T-helper 2 cell treated with Interferon-gamma antibody and Interleukin-4, amounts not matched to agents 5 μg/mL and 100 μg/mL, for 36 hours (primary cell): Measurements from ENCODE around the gene CMAS.
"Not testable (repeated sequence)": the region's sequence is repeated elsewhere in the genome, so short reads cannot be mapped to it uniquely, and the experiment has no call there.

Experiments
- DNase-seq: peaks from one replicate; pipeline ENCODE4 v3.0.0; 2021; ENCODE audit warnings: low spot score
- H3K27ac Mint-ChIP-seq: one replicate; pipeline ENCODE4 v1.8.0; 2021; ENCODE audit warnings: mild to moderate bottlenecking, mixed read lengths
- H3K27me3 Mint-ChIP-seq: one replicate; pipeline ENCODE4 v1.8.0; 2021; ENCODE audit warnings: low read depth, mixed read lengths
- H3K36me3 Mint-ChIP-seq: one replicate; pipeline ENCODE4 v1.8.0; 2021; ENCODE audit warnings: low read depth, mixed read lengths
- H3K4me1 Mint-ChIP-seq: one replicate; pipeline ENCODE4 v1.8.0; 2021; ENCODE audit warnings: low read depth, mixed read lengths
- H3K4me3 Mint-ChIP-seq: one replicate; pipeline ENCODE4 v1.8.0; 2022; ENCODE audit warnings: mild to moderate bottlenecking, moderate library complexity, mixed read lengths
- H3K9me3 Mint-ChIP-seq: one replicate; pipeline ENCODE4 v1.8.0; 2021; ENCODE audit warnings: mixed read lengths

Gene CMAS

GRCh38 chr12:22046090-22046967 lies at the start of gene CMAS:
Gene CMAS, plus strand, starts transcription at chr12:22046218. Its CDS starts 86 bp downstream, at chr12:22046304.
- peaks cover 6% of the 10 kb centered on the region for H3K36me3 Mint-ChIP-seq
- peaks cover 36% of the 10 kb centered on the region for H3K4me1 Mint-ChIP-seq
- peak within 1 kb of the TSS; percentile 87 for H3K27ac Mint-ChIP-seq
- no peaks in the 10 kb centered on the region for H3K9me3 Mint-ChIP-seq
- peaks cover under 1% of the 10 kb centered on the region for H3K27me3 Mint-ChIP-seq
- peak within 1 kb of the TSS; percentile 98 for H3K4me3 Mint-ChIP-seq
- DNase-seq, result peak; percentile 66

DNA sequence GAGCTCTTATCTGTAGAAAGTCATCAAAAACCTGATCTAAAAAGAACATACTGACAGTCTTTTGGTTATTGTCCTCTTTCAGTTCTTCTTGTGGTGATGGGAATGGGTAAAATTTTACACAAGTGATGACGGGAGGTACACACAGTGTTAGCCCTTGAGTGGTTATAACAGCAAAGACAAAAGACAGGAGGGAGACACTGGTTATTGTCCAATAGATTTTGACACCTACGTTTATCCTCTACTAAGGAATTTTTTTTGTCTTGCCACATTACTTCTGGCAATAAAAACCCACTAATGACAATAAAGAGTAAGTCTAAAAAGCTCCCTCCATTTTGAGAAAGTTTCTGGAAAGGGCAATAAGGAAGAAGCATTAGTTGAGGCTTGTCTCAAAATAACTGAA lies 47.7 kb upstream of the CMAS start:
- Mint-ChIP-seq H3K36me3 (no peaks in the 10 kb centered on the region), H3K4me3 (no peak overlapping the region), H3K4me1 (no peaks in the 10 kb centered on the region), H3K9me3 (no peaks in the 10 kb centered on the region), H3K27me3 (peaks cover 2% of the 10 kb centered on the region), H3K27ac (no peak overlapping the region)
- DNase-seq, result no peak

- no peak for DNase-seq
- no peak overlapping the region for H3K4me3 Mint-ChIP-seq
- H3K4me1 Mint-ChIP-seq, result no peaks in the 10 kb centered on the region
- H3K27me3 Mint-ChIP-seq, result peaks cover 2% of the 10 kb centered on the region
- no peaks in the 10 kb centered on the region for H3K9me3 Mint-ChIP-seq
- H3K36me3 Mint-ChIP-seq, result no peaks in the 10 kb centered on the region
- H3K27ac Mint-ChIP-seq, result no peak overlapping the region
Measured at GRCh38 chr12:21998782-21999181, 47.2 kb upstream of the CMAS start.

DNA sequence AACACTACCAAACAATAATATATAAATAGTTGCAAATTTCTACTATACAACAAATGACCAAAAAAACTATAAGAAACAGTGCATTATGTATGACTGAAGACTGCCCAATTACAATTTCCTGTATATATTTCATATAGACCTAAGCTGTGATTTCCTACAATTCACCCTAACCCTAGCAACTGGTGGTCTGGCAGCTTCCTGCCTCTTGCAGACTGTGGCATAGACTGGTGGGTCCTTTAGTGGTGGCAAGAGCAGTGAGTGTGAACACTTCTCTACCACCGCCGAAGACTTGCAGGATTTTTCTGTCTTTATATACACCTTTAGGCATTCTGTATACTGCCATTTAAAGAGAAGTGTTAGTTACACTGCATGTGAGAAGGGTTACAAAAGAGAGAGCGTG lies 43.6 kb upstream of the CMAS start:
- Mint-ChIP-seq H3K9me3 (no peaks in the 10 kb centered on the region), H3K36me3 (no peaks in the 10 kb centered on the region), H3K4me3 (no peak overlapping the region), H3K4me1 (no peaks in the 10 kb centered on the region), H3K27me3 (peaks cover 2% of the 10 kb centered on the region), H3K27ac (no peak overlapping the region)
- DNase-seq, result no peak

- H3K4me3 Mint-ChIP-seq, H3K9me3 Mint-ChIP-seq, DNase-seq, H3K36me3 Mint-ChIP-seq, H3K27ac Mint-ChIP-seq, H3K27me3 Mint-ChIP-seq, H3K4me1 Mint-ChIP-seq: not testable (repeated sequence)
Measured at GRCh38 chr12:22007794-22008193, 38.2 kb upstream of the CMAS start.

DNA sequence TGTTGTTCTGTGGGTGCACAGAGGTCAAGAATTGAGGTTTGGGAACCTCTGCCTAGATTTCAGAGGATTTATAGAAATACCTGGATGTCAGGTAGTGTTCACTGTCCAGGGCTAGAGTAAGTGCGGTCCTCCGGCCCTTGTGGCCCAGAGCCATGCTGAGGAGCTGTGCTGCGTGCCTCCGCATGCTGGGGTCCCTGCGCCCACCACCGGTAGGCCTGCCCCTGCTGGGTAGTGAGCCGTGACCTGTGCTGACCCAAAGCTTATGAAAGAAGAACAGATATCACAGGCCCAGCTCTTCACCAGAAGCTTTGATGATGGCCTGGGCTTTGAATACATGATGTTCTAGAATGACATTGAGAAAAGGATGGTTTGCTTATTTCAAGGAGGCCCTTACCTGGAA lies 37.8 kb upstream of the CMAS start:
- no peak for DNase-seq
- Mint-ChIP-seq H3K27ac (no peak overlapping the region), H3K36me3 (no peaks in the 10 kb centered on the region), H3K4me1 (no peaks in the 10 kb centered on the region), H3K4me3 (no peak overlapping the region), H3K27me3 (no peaks in the 10 kb centered on the region), H3K9me3 (no peaks in the 10 kb centered on the region)

DNA sequence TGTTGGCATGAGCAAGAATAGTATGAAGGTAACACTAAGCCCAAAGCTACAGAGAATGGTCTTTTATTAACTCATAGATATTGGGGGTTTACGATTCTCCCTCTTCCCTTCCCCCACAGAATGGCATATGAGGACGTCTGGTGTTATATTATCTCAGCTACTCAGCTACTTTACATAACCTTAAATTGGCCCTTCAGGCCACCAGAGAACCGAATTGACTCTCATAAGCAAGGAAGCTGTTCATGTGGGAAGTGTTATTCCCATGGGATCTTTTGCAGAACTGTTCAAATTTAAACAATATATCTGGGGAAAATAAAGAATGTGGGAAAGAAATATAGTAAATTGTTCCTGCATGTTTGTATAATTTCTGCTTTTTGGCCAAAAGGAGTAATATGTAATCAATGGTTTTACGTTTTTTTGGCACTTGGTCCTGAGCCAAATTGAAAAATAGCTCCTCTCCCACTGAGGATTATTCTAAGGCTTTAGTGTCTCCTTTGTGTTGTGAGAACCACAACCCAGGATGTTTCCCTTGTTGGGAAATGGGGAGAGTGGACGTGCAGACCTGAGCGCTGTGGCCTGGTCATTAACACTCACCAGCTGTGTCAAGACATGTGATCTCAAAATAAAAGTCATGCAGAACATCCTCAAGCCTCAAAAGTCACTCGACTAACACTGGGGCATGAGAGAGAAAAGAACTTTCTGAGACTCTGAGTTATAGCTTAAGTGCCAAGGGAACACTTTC lies 31.8 kb upstream of the CMAS start:
- DNase-seq, result no peak
- Mint-ChIP-seq H3K9me3 (no peaks in the 10 kb centered on the region), H3K4me1 (no peaks in the 10 kb centered on the region), H3K27ac (no peak overlapping the region), H3K27me3 (peaks cover 4% of the 10 kb centered on the region), H3K36me3 (no peaks in the 10 kb centered on the region), H3K4me3 (no peak overlapping the region)

DNA sequence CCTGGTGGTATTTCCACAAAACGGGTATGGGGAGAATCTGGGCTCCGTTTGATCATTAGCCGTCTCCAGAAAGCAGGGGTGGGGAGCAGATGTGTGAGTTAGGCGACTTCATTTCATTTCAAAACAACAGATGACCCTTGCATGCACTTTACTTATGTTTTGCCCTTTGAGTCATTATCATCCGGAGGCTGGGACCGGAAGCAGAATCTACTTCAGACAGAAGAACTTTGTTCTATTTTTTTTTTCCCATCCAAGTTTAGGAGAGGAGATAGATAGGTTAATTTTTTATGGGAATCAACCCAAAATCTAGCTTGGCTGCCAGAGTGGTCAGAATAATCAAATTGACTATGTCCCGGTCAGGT lies 31.3 kb upstream of the CMAS start:
- H3K4me3 Mint-ChIP-seq, result no peak overlapping the region

DNA sequence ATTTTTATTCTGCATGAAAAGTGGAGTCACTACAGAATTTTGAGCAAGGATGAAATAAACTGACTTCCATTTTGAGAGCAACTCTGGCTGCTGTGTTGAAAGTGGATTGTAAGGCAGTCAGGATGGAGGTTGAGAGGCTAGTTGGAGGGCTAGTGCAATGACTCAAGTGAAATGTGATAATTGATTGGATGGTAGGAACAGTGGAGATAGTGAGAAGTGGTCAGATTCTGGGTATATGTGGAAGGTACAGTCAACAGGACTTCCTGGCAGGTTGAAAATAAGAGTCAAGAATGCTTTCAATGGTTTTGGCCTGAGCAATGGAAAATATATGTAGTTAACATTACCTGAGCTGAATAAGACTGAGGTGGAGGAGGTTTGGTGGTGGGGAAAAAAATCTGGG lies 29.0 kb upstream of the CMAS start:
- Mint-ChIP-seq H3K4me1 (no peaks in the 10 kb centered on the region), H3K27ac (no peak overlapping the region), H3K36me3 (no peaks in the 10 kb centered on the region), H3K27me3 (peaks cover 4% of the 10 kb centered on the region), H3K4me3 (no peak overlapping the region), H3K9me3 (no peaks in the 10 kb centered on the region)
- DNase-seq, result no peak

More for the DNA sequence above, 31.3 kb upstream of the CMAS start:
- no peaks in the 10 kb centered on the region for H3K36me3 Mint-ChIP-seq
- no peak for DNase-seq
- H3K27ac Mint-ChIP-seq, result no peak overlapping the region
- no peaks in the 10 kb centered on the region for H3K9me3 Mint-ChIP-seq
- H3K27me3 Mint-ChIP-seq, result peaks cover 4% of the 10 kb centered on the region
- no peaks in the 10 kb centered on the region for H3K4me1 Mint-ChIP-seq

GRCh38 chr12:22018860-22019259 lies 27.2 kb upstream of the CMAS start:
- Mint-ChIP-seq H3K4me3 (no peak overlapping the region), H3K4me1 (no peaks in the 10 kb centered on the region), H3K27me3 (peaks cover 2% of the 10 kb centered on the region), H3K9me3 (no peaks in the 10 kb centered on the region), H3K36me3 (no peaks in the 10 kb centered on the region), H3K27ac (no peak overlapping the region)
- no peak for DNase-seq

GRCh38 chr12:22023489-22023888 lies 22.5 kb upstream of the CMAS start:
- H3K4me1 Mint-ChIP-seq, H3K27me3 Mint-ChIP-seq, H3K36me3 Mint-ChIP-seq: not testable (repeated sequence)

GRCh38 chr12:22029491-22029890 lies 16.5 kb upstream of the CMAS start:
- H3K27ac Mint-ChIP-seq, result no peak overlapping the region
- no peaks in the 10 kb centered on the region for H3K36me3 Mint-ChIP-seq
- H3K4me3 Mint-ChIP-seq, result no peak overlapping the region
- DNase-seq, result no peak
- peaks cover under 1% of the 10 kb centered on the region for H3K4me1 Mint-ChIP-seq
- no peaks in the 10 kb centered on the region for H3K9me3 Mint-ChIP-seq
- H3K27me3 Mint-ChIP-seq, result no peaks in the 10 kb centered on the region

More at GRCh38 chr12:22023489-22023888, 22.5 kb upstream of the CMAS start:
- not testable (repeated sequence) for H3K9me3 Mint-ChIP-seq, DNase-seq, H3K4me3 Mint-ChIP-seq, H3K27ac Mint-ChIP-seq

DNA sequence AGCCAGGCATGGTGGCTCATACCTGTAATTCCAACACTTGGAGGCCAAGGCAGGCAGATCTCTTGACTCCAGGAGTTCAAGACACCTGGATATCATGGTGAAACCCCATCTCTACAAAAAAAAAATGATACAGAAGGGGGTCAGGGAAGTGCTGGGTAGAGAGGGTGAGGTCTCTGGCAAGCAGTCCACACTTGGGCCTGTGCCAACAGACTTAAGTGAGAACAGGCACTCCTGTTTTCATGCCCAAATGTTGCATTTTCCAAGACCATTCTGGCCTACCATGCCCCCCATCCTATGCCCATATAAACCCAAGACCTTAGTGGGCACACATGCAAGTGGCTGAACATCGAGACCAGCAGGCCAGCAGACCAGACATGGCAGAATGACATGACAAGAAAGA lies 16.0 kb upstream of the CMAS start:
- H3K27ac Mint-ChIP-seq, result no peak overlapping the region
- no peak for DNase-seq
- no peaks in the 10 kb centered on the region for H3K27me3 Mint-ChIP-seq
- H3K36me3 Mint-ChIP-seq, result no peaks in the 10 kb centered on the region
- no peaks in the 10 kb centered on the region for H3K9me3 Mint-ChIP-seq
- H3K4me1 Mint-ChIP-seq, result peaks cover 3% of the 10 kb centered on the region
- no peak overlapping the region for H3K4me3 Mint-ChIP-seq

DNA sequence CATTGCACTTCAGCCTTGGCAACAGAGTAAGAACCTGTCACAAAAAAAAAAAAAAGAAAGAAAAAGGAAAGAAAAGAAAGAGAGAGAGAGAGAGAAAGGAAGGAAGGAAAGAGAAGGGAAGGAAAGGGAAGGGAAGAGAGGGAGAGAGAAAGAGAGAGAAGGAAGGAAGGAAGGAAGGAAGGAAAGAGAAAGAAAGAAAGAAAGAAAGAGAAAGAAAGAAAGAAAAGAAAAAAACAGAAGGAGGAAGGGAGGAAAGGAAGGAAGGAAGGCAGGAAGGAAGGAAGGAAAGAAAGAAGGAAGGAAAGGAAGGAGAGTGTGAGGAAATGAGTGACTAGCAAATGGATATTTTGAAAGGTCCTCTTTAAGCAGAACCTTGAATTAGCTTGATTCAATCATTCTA lies 13.3 kb upstream of the CMAS start:
- Mint-ChIP-seq H3K4me3 (no peak overlapping the region), H3K27me3 (no peaks in the 10 kb centered on the region), H3K4me1 (peaks cover 3% of the 10 kb centered on the region), H3K9me3 (no peaks in the 10 kb centered on the region), H3K36me3 (no peaks in the 10 kb centered on the region), H3K27ac (peak overlapping the region; percentile 42)
- no peak for DNase-seq
